Measurements from ENCODE around the gene PLPP3. TPM values are rescaled to one million over a fixed set of nuclear protein-coding genes. Genes with fewer than 3 reads are reported as not detected.

The PLPP3 gene
- total RNA-seq, 1 experiment from 2014 or later: 3.4 TPM

- no peak overlapping the region for H3K4me3 ChIP-seq (replicated peaks in 1 of 2; ENCODE audit: low read depth in 1 of 2, low read length in 2 of 2)
- CTCF ChIA-PET: no interaction called here
- peaks cover 6% of the 10 kb centered on the region; the same call in 1 of the 2 replicates for H3K27me3 ChIP-seq (ENCODE audit: insufficient read depth, low read length)
- TF ChIP-seq SP1 (IDR thresholded peaks at IDR 0.05; ENCODE audit: low read depth): no peak
- no peak for TF ChIP-seq SIN3A (IDR thresholded peaks at IDR 0.05; ENCODE audit: low read depth)
- no peak for TF ChIP-seq EGR1 (IDR thresholded peaks at IDR 0.05; ENCODE audit: low read depth)
- no peak for TF ChIP-seq EZH2 (IDR thresholded peaks at IDR 0.05)
- no peak for TF ChIP-seq RAD21 (IDR thresholded peaks at IDR 0.05; ENCODE audit: low read depth)
- TF ChIP-seq ZFX (IDR thresholded peaks at IDR 0.05): no peak
- TF ChIP-seq CEBPB (IDR thresholded peaks at IDR 0.05; ENCODE audit: low read depth): no peak
- TF ChIP-seq MAX (IDR thresholded peaks at IDR 0.05): no peak
- no peak for TF ChIP-seq POLR2A (IDR thresholded peaks at IDR 0.05; ENCODE audit: borderline replicate concordance, extremely low read depth, insufficient read depth, insufficient read length)
- TF ChIP-seq SRF (IDR thresholded peaks at IDR 0.05; ENCODE audit: low read depth): no peak
- TF ChIP-seq ZBTB33 (IDR thresholded peaks at IDR 0.05; ENCODE audit: extremely low read depth, insufficient replicate concordance, low read length): no peak
- TF ChIP-seq FOSL1 (IDR thresholded peaks at IDR 0.05; ENCODE audit: low read depth): no peak
- TF ChIP-seq ZNF274 (IDR thresholded peaks at IDR 0.05; ENCODE audit: low read depth, low read length): no peak
- TF ChIP-seq CTCF (IDR thresholded peaks at IDR 0.05 in 2 of 3, conservative IDR thresholded peaks at IDR 0.05 in 1 of 3; ENCODE audit: borderline replicate concordance in 1 of 3, insufficient read depth in 1 of 3, low read depth in 2 of 3, low read length in 2 of 3): no peak
- TF ChIP-seq ELF1 (IDR thresholded peaks at IDR 0.05; ENCODE audit: borderline replicate concordance, low read depth): no peak
- no peak for TF ChIP-seq YY1 (IDR thresholded peaks at IDR 0.05; ENCODE audit: extremely low read depth, insufficient replicate concordance, low read depth, low read length)
- no peak for TF ChIP-seq JUND (IDR thresholded peaks at IDR 0.05)
- no peak for TF ChIP-seq REST (IDR thresholded peaks at IDR 0.05; ENCODE audit: low read depth)
- TF ChIP-seq CBX3 (IDR thresholded peaks at IDR 0.05; ENCODE audit: low read depth): no peak
- RAD21 ChIA-PET (ENCODE audit: low non-redundant PET in 1 of 2, low total read pairs in 2 of 2, uncharacterized antibody in 2 of 2, unreplicated experiment in 2 of 2): no interaction called here
- no peak overlapping the region for H2AFZ ChIP-seq (ENCODE audit: low read depth, low read length, poor library complexity, severe bottlenecking)
- H3K79me2 ChIP-seq (ENCODE audit: insufficient read depth, low read length): no peaks in the 10 kb centered on the region
- no peak overlapping the region for H3K4me2 ChIP-seq (ENCODE audit: low read length)
- H3K36me3 ChIP-seq (ENCODE audit: control insufficient read depth in 1 of 2, insufficient read depth in 2 of 2, low read length in 2 of 2): no peaks in the 10 kb centered on the region
- H3K4me1 ChIP-seq (ENCODE audit: control insufficient read depth in 1 of 2, insufficient read depth in 2 of 2, low read length in 2 of 2): no peaks in the 10 kb centered on the region
- no peak for DNase-seq (ENCODE audit: low read depth, low spot score)
- POLR2A ChIA-PET: no interaction called here
- H3K9me3 ChIP-seq (ENCODE audit: control insufficient read depth in 1 of 2, insufficient read depth in 1 of 2, low read depth in 1 of 2, low read length in 2 of 2): no peaks in the 10 kb centered on the region
- no peaks in the 10 kb centered on the region for H4K20me1 ChIP-seq (ENCODE audit: insufficient read depth)
- no peak overlapping the region for H3K9ac ChIP-seq (ENCODE audit: low read length)
- H3K27ac ChIP-seq (ENCODE audit: low read depth, low read length): no peak overlapping the region
- no peaks in the 10 kb centered on the region for H3K9me2 ChIP-seq (ENCODE audit: insufficient read depth)
- ATAC-seq: no peak
- BruUV-seq (replicated peaks): no TSS peak
- intact Hi-C loops (cut with micrococcal nuclease): no loop called here
Observed at GRCh38 chr1:56617141-56617540, 37.8 kb upstream of the PLPP3 start.
